LNCAP (cell line): Measurements from ENCODE around the gene ADGRD1.

Experiments used
- TF ChIP-seq, protein P1 (sequence below): fragments of 450-650 bp; IDR thresholded peaks from 2 replicates; pipeline ENCODE4 v1.5.1; 2017; ENCODE audit warnings: mild to moderate bottlenecking

ADGRD1 gene

GRCh38 chr12:131141514-131141913 lies 187.8 kb downstream of the ADGRD1 start:
- TF ChIP-seq, protein P1, sequence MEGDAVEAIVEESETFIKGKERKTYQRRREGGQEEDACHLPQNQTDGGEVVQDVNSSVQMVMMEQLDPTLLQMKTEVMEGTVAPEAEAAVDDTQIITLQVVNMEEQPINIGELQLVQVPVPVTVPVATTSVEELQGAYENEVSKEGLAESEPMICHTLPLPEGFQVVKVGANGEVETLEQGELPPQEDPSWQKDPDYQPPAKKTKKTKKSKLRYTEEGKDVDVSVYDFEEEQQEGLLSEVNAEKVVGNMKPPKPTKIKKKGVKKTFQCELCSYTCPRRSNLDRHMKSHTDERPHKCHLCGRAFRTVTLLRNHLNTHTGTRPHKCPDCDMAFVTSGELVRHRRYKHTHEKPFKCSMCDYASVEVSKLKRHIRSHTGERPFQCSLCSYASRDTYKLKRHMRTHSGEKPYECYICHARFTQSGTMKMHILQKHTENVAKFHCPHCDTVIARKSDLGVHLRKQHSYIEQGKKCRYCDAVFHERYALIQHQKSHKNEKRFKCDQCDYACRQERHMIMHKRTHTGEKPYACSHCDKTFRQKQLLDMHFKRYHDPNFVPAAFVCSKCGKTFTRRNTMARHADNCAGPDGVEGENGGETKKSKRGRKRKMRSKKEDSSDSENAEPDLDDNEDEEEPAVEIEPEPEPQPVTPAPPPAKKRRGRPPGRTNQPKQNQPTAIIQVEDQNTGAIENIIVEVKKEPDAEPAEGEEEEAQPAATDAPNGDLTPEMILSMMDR = no peak

DNA sequence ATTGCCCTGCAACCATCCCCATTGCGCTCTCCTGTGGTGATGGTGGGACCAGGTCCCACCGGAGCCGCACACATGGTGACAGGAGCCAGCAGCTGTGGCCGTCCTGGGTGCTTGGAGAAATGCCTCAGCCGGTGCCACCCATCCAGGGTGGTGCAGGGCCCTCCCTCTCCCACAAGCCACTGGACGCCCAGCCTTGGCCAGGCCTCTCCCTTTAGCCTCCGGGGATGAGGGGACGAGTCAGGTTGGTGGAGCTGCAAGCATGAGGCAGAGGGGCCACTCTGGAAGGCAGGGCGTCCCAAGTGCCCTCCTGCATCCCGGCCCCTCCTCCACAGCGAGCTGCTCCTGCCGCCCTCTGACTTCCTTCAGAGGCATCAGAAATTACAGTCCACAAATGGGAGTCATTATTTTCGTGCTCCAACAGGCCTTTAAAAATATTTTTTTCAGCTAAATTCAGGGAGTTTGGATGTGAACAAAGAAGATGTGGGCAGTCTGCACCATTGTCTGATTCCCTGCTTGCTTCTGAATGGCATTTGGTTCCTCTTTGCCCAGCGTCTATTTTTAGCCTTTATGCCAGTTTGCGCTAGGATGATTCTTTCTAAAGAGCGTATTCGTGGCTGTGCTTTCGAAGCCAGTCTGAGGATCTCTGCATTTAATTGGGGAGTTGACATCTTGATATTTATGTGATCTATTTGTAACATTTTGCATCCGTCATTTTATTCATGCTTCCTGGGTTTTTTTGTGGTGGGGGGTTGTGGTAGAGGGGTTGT lies 189.4 kb downstream of the ADGRD1 start:
- TF ChIP-seq, protein P1 = no peak

DNA sequence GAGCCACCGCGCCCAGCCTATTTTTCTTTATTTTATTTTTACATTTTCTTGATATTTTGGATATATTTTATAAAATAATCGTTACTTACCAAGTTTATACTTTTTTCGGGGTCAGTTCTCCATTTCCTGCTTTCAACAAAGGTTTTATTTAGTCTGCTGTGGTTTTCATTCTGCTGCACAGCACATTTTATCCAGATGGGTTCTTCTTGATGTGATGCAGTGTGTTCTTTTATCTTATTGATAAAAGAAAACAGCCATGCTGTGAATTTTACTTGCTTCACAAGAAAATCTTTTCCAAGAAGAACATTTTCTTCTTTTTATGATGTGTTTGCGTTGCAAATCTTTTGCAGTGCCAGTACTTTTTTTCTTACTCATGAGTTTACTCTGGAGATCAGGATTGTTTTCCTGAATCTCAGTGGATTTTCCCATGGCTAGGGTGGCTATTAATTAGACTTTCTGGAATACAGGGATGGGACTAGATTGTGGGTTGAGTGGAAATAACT lies 192.5 kb downstream of the ADGRD1 start:
- TF ChIP-seq, protein P1 = no peak

DNA sequence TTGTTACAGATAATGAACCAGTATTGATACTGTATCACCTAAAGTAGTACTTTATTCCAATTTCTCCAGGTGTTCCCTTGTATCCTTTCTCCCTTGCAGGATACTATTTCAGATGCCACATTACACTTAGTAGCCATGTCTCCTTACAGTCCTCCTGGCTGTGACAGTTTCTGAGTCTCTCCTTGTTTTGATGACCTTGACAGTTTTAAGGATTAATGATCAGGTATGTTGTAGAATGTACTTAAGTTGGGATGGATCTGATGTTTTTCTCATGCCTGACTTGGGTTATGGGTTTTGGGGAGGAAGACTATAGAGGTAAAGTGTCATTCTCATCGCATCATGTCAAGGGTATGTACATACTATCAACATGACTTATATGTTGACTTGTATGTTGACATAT lies 193.6 kb downstream of the ADGRD1 start:
- TF ChIP-seq, protein P1 = no peak

DNA sequence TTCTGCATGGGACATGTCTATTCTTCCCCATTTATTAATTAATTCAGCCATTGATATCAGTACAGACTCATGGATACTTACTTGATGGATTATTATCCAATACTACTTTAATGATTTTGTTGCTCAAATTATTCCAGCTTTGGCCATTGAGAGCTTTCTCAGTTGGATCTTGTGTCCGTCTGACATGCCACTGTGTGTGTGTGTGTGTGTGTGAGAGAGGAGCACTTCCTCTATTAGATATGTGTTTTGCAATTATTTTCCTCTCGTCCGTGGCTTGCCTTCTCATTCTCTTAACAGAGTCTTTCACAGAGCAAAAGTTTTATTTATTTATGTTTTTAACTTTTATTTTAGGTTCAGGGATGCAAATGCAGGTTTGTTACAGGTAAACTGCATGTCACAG lies 194.2 kb downstream of the ADGRD1 start:
- TF ChIP-seq, protein P1 = no peak

DNA sequence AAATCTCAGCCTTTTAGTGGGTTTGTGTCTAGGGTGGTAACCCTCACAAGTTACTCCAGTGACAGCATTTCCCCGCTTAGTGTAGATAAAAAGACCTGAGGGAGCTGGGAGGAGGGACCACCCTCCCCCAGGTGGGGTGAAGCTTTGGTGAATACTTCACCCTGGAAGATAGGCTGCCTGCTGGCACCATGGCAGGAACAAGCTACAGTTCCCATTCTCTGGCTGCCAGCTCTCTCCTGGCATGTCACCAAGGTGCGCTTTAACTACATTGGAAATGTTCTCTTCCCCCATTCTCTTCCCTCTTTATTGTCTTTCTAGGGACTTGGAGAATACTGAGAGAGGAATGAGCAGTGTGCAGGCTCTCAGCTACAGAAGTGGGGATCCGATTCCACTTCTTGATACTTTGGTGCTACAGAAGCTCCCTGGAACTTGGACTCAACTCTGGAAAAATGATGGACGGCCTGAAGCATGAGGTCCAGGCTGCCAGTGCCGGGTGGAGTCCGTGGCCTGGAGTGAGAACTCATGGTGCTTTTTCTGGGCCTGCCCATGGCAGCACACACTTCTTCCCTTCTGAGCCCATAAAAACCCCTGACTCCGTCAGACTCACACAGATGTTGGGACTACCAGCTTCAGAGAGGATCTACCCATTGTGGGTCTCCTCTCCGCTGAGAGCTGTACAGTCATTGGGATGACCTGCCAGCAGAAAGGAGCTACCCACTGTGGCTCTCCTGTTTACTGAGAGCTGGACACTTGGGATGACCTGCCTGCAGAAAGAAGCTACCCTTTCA lies 198.0 kb downstream of the ADGRD1 start:
- TF ChIP-seq, protein P1 = no peak

- TF ChIP-seq, protein P1 = no peak
Observed at GRCh38 chr12:131152587-131152986, 198.9 kb downstream of the ADGRD1 start.
